ENCODE results near the gene DLST. TPM values are rescaled to one million over a fixed set of nuclear protein-coding genes. Genes with fewer than 3 reads are reported as not detected.

DLST gene
- polyA plus RNA-seq, 3 donors: 6.7 to 76.5 (median 7.3) TPM

DNA sequence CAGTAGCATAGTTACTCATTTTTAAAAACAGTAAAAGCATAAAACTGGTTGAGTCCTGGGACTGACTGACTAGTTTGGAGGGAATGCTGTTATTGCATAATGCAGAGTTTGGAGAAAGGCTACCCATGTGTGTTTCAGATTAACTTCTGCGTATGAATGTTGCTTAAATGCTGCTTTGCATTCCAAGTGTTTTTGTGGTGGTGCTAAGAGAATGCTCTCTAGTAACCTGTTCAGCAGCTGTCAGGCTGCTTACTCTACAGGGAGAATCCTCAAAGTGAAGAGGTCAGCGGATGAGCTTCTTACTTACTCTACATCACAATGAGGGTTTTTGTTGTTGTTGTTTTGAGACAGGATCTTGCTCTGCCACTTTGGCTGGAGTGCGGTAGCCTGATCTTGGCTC lies 4.3 kb downstream of the DLST start:
- no peaks in the 10 kb centered on the region for H3K9me3 ChIP-seq (replicated peaks in 1 of 2; ENCODE audit: control insufficient read depth in 1 of 2, insufficient read depth in 1 of 2, low read length in 2 of 2)
- H3K36me3 Mint-ChIP-seq: peaks cover 42 to 57% of the 10 kb centered on the region in 2 donors
- H3K36me3 ChIP-seq (replicated peaks in 1 of 2; ENCODE audit: control insufficient read depth in 1 of 2, insufficient read depth in 2 of 2, low read length in 2 of 2): peaks cover 35 to 69% of the 10 kb centered on the region in 2 donors
- no peaks in the 10 kb centered on the region for H3K27me3 Mint-ChIP-seq (ENCODE audit: low read depth in 3 of 3)
- H3K79me2 ChIP-seq (ENCODE audit: insufficient read depth, low read length): peaks cover 82% of the 10 kb centered on the region
- H2AFZ ChIP-seq (ENCODE audit: insufficient read depth, low read depth, low read length, poor library complexity, severe bottlenecking): no peak overlapping the region
- peaks cover 38% of the 10 kb centered on the region for H3K4me1 Mint-ChIP-seq
- intact Hi-C loops (cut with micrococcal nuclease): no loop called here
- H3K27ac Mint-ChIP-seq: no peak overlapping the region
- DNase-seq: no peak
- no peaks in the 10 kb centered on the region for H3K27me3 ChIP-seq (ENCODE audit: control insufficient read depth in 2 of 2, insufficient read depth in 2 of 2, low read length in 2 of 2)
- no peak overlapping the region for H3K4me2 ChIP-seq (replicated peaks; ENCODE audit: extremely low read depth, low read length, poor library complexity, severe bottlenecking)
- H3K4me3 Mint-ChIP-seq: no peak overlapping the region
- 75% methylated on average over 1 of the region's 3 CpGs for WGBS (ENCODE audit: insufficient coverage)
- no peak overlapping the region for H3K9ac ChIP-seq (ENCODE audit: insufficient read depth, low read length, poor library complexity, severe bottlenecking)
- H3K9me3 Mint-ChIP-seq: no peaks in the 10 kb centered on the region
- peaks cover 86% of the 10 kb centered on the region for H4K20me1 ChIP-seq (ENCODE audit: insufficient read depth, low read length)
- H3K27ac ChIP-seq (ENCODE audit: low read depth in 1 of 2, low read length in 2 of 2): peak overlapping the region in 1 of 2 donors; percentile 16
- H3K4me3 ChIP-seq (replicated peaks in 1 of 3; ENCODE audit: low read depth in 2 of 3, low read length in 3 of 3): no peak overlapping the region
- H3K4me1 ChIP-seq (ENCODE audit: control insufficient read depth in 1 of 2, insufficient read depth in 2 of 2, low read length in 2 of 2): peaks cover 20 to 28% of the 10 kb centered on the region in 2 donors
- TF ChIP-seq, protein P1, sequence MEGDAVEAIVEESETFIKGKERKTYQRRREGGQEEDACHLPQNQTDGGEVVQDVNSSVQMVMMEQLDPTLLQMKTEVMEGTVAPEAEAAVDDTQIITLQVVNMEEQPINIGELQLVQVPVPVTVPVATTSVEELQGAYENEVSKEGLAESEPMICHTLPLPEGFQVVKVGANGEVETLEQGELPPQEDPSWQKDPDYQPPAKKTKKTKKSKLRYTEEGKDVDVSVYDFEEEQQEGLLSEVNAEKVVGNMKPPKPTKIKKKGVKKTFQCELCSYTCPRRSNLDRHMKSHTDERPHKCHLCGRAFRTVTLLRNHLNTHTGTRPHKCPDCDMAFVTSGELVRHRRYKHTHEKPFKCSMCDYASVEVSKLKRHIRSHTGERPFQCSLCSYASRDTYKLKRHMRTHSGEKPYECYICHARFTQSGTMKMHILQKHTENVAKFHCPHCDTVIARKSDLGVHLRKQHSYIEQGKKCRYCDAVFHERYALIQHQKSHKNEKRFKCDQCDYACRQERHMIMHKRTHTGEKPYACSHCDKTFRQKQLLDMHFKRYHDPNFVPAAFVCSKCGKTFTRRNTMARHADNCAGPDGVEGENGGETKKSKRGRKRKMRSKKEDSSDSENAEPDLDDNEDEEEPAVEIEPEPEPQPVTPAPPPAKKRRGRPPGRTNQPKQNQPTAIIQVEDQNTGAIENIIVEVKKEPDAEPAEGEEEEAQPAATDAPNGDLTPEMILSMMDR (IDR thresholded peaks at IDR 0.05): no peak

DNA sequence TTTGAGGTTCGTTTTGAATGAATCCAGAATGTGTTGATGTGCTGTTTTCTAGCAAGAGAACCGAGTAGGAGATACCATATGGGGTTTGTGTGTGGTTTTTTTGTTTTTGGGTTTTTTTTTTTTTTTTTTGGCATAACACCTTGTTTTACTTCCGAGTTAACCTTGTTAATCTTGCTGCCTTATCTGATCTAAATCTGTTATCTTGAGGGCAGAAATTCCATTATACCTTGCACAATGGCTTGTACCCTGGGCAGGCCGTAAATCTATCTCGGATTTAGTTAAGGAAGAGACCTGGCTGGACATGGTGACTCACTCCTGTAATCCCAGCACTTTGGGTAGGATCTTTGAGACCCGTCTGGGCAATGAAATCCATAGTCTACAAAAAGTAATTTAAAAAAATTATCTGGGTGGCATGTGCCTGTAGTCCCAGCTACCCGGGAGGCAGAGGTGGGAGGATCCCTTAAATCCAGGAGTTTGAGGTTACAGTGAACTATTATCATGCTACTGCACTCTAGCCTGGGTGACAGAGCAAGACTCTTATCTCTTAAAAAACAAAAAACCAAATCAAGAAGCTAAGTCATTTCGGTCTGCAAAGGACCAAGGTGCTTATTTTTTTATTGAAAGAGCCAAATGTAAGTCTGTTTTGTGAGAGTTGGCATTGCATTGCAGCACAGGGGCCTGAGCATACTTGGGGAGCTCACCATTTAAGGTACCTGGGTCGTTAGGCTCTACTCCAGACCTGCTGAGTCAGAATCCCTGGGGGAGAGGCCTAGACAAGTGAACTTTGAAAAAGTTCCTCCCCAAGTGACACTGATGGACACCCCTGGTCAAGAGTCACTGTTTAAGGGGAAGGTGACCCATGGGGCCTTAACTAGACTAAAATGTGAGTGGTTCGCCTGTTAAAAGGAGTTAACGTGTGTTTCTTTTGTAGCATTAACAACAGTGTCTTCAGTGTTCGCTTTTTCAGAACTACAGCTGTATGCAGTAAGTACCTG lies 6.7 kb downstream of the DLST start:
- no peak overlapping the region for H3K27ac ChIP-seq (ENCODE audit: low read depth in 1 of 2, low read length in 2 of 2)
- Mint-ChIP-seq H3K4me3 (no peak overlapping the region), H3K9me3 (no peaks in the 10 kb centered on the region), H3K27me3 (ENCODE audit: low read depth in 3 of 3) (peaks cover 0 to 3% (median 0%) of the 10 kb centered on the region in 3 donors), H3K27ac (peak overlapping the region in 2 of 7 donors; percentile 50 to 64), H3K4me1 (peaks cover 40% of the 10 kb centered on the region), H3K36me3 (peaks cover 65 to 82% of the 10 kb centered on the region in 2 donors)
- H3K4me3 ChIP-seq (replicated peaks in 1 of 3; ENCODE audit: low read depth in 2 of 3, low read length in 3 of 3): no peak overlapping the region
- H3K27me3 ChIP-seq (ENCODE audit: control insufficient read depth in 2 of 2, insufficient read depth in 2 of 2, low read length in 2 of 2): no peaks in the 10 kb centered on the region
- WGBS (ENCODE audit: insufficient coverage): 83% methylated on average over 5 of the region's 12 CpGs
- peaks cover 94% of the 10 kb centered on the region for H4K20me1 ChIP-seq (ENCODE audit: insufficient read depth, low read length)
- no peaks in the 10 kb centered on the region for H3K9me3 ChIP-seq (replicated peaks in 1 of 2; ENCODE audit: control insufficient read depth in 1 of 2, insufficient read depth in 1 of 2, low read length in 2 of 2)
- peaks cover 21 to 26% of the 10 kb centered on the region in 2 donors for H3K4me1 ChIP-seq (ENCODE audit: control insufficient read depth in 1 of 2, insufficient read depth in 2 of 2, low read length in 2 of 2)
- intact Hi-C loops (cut with micrococcal nuclease): no loop called here
- H3K36me3 ChIP-seq (replicated peaks in 1 of 2; ENCODE audit: control insufficient read depth in 1 of 2, insufficient read depth in 2 of 2, low read length in 2 of 2): peaks cover 57 to 94% of the 10 kb centered on the region in 2 donors
- H2AFZ ChIP-seq (ENCODE audit: insufficient read depth, low read depth, low read length, poor library complexity, severe bottlenecking): no peak overlapping the region
- no peak overlapping the region for H3K4me2 ChIP-seq (replicated peaks; ENCODE audit: extremely low read depth, low read length, poor library complexity, severe bottlenecking)
- TF ChIP-seq, protein P1 (IDR thresholded peaks at IDR 0.05): no peak
- peaks cover 60% of the 10 kb centered on the region for H3K79me2 ChIP-seq (ENCODE audit: insufficient read depth, low read length)
- no peak overlapping the region for H3K9ac ChIP-seq (ENCODE audit: insufficient read depth, low read length, poor library complexity, severe bottlenecking)
- DNase-seq: no peak
